Right lobe of liver (tissue), 6 donors: Measurements from ENCODE around the gene ARL15. TPM values are rescaled to one million over a fixed set of nuclear protein-coding genes. Genes with fewer than 3 reads are reported as not detected.

Experiments
- ATAC-seq, 4 donors: fragments of 200-7000 bp; cut with Tn5 transposase; one replicate each; pipeline ENCODE4 v1.9.1; 2020; ENCODE audit warnings: mild to moderate bottlenecking in 4 of 4, moderate library complexity in 4 of 4
- DNase-seq, 3 donors: peaks; one replicate each; pipeline ENCODE4 v3.0.0-alpha.2; 2020
- H3K27ac ChIP-seq, 3 donors: fragments of 200-600 bp; one replicate each; pipeline ENCODE4 v1.8.0; 2022
- H3K27me3 ChIP-seq, 2 donors: fragments of 200-600 bp; one replicate each; pipeline ENCODE4 v1.8.0; 2022
- H3K36me3 ChIP-seq, 4 donors: fragments of 200-600 bp; sonication (generic) in 1 of 4; one replicate each; pipeline versions ENCODE4 v1.5.1 to v1.8.0; 2017 to 2022; ENCODE audit warnings: control low read depth in 1 of 4
- H3K4me1 ChIP-seq, 4 donors: fragments of 200-600 bp; sonication (generic) in 1 of 4; one replicate each; pipeline versions ENCODE4 v1.5.1 to v1.8.0; 2017 to 2022; ENCODE audit warnings: control low read depth in 1 of 4
- H3K4me3 ChIP-seq, 3 donors: fragments of 200-600 bp; one replicate each; pipeline ENCODE4 v1.8.0; 2022
- H3K9me3 ChIP-seq, 4 donors: fragments of 200-600 bp; sonication (generic) in 1 of 4; one replicate each; pipeline versions ENCODE4 v1.5.1 to v1.8.0; 2017 to 2022; ENCODE audit warnings: control low read depth in 1 of 4
- CTCF ChIP-seq, 4 donors: fragments of 200-600 bp in 3 of 4; fragments of 450-650 bp in 1 of 4; IDR thresholded peaks; one replicate each; pipeline versions ENCODE4 v1.5.1 to v1.8.0; 2016 to 2022; ENCODE audit warnings: antibody characterized with exemption in 4 of 4, mild to moderate bottlenecking in 2 of 4
- POLR2A ChIP-seq: fragments of 450-650 bp; IDR thresholded peaks from one replicate; pipeline ENCODE4 v1.6.1; 2017; ENCODE audit warnings: antibody characterized with exemption, mild to moderate bottlenecking
- WGBS: methylation state at CpG from one replicate; pipeline ENCODE4 v1.1.6; 2018; ENCODE audit warnings: low coverage, low lambda C conversion rate; ENCODE audit not compliant: insufficient coverage; ENCODE audit errors: missing lambda C conversion rate; 5-methylcytosine and 5-hydroxymethylcytosine counted together
- intact Hi-C, 2 donors: fragments of 100-400 bp; cut with DNase I; formaldehyde crosslinking; loops; one replicate each; pipeline versions ENCODE4 v1.11.2 to v1.14.1; 2022
- total RNA-seq, 6 experiments: library from RNA; depleted of rRNA in 2 of 6; stranded (reverse); fragments of >200 nt in 2 of 6; fragmentation: NEBNext Ultra II Directional in 3 of 6; extraction: Animal tissue kit (Norgen Biotek cat#: 25700) in 3 of 6; gene quantifications; one replicate each; pipeline versions ENCODE4 v1.1.0 to v1.2.4, GENCODE V29; 2016 to 2023
- donor health status: DM: no; HTN: yes; CAD: no.
- donor health status: DM: no; HTN: no; CAD: no.
- donor health status: DM: no; HTN: no; CAD: no.
- donor health status: DM: no; HTN: yes; CAD: no.
- donor health status: DM: no; HTN: yes; CAD: no.

ARL15 gene
- total RNA-seq, 6 experiments from 2014 or later = 6.3 to 16.5 (median 9.6) TPM

- H3K4me3 ChIP-seq = no peak overlapping the region
- TF ChIP-seq CTCF (IDR thresholded peaks at IDR 0.05) = no peak
- TF ChIP-seq POLR2A = no peak
- H3K4me1 ChIP-seq = no peaks in the 10 kb centered on the region
- H3K27me3 ChIP-seq = no peaks in the 10 kb centered on the region
- DNase-seq = no peak
- WGBS = 74% methylated on average over 5 of the region's 5 CpGs
- no peak for ATAC-seq
- intact Hi-C loops = no loop called here
- H3K9me3 ChIP-seq = no peaks in the 10 kb centered on the region
- H3K27ac ChIP-seq = no peak overlapping the region
- H3K36me3 ChIP-seq = no peaks in the 10 kb centered on the region
Measured at GRCh38 chr5:54347221-54347865, 37.0 kb upstream of the ARL15 start.

- Histone ChIP-seq H3K27me3 (no peaks in the 10 kb centered on the region), H3K4me3 (no peak overlapping the region), H3K9me3 (no peaks in the 10 kb centered on the region), H3K36me3 (no peaks in the 10 kb centered on the region), H3K4me1 (no peaks in the 10 kb centered on the region), H3K27ac (no peak overlapping the region)
- DNase-seq (no peak), ATAC-seq (peak in 1 of 4 donors; percentile 45)
- intact Hi-C loops = no loop called here
- TF ChIP-seq POLR2A (no peak), CTCF (IDR thresholded peaks at IDR 0.05) (no peak)
Measured at GRCh38 chr5:54344653-54345052, 34.3 kb upstream of the ARL15 start.

- H3K27ac ChIP-seq = no peak overlapping the region
- 100% methylated on average over 2 of the region's 2 CpGs for WGBS
- no peaks in the 10 kb centered on the region for H3K36me3 ChIP-seq
- H3K4me1 ChIP-seq = no peaks in the 10 kb centered on the region
- ATAC-seq = no peak
- no peak for DNase-seq
- no peak overlapping the region for H3K4me3 ChIP-seq
- no peak for TF ChIP-seq POLR2A
- TF ChIP-seq CTCF (IDR thresholded peaks at IDR 0.05) = no peak
- H3K9me3 ChIP-seq = peaks cover 0 to 2% (median 0%) of the 10 kb centered on the region in 4 donors
- no peaks in the 10 kb centered on the region for H3K27me3 ChIP-seq
- intact Hi-C loops = no loop called here
Measured at GRCh38 chr5:54341971-54342370, 31.6 kb upstream of the ARL15 start.

GRCh38 chr5:54337523-54337922, 27.1 kb upstream of the ARL15 start:
- no peak for DNase-seq
- intact Hi-C loops = no loop called here
- H3K4me3 ChIP-seq = no peak overlapping the region
- H3K27ac ChIP-seq = no peak overlapping the region
- 53% methylated on average over 4 of the region's 4 CpGs for WGBS
- peaks cover 0 to 11% (median under 1%) of the 10 kb centered on the region in 4 donors for H3K9me3 ChIP-seq
- H3K27me3 ChIP-seq = no peaks in the 10 kb centered on the region
- no peaks in the 10 kb centered on the region for H3K4me1 ChIP-seq
- ATAC-seq = no peak
- no peak for TF ChIP-seq POLR2A
- no peak for TF ChIP-seq CTCF (IDR thresholded peaks at IDR 0.05)
- H3K36me3 ChIP-seq = no peaks in the 10 kb centered on the region

- Histone ChIP-seq H3K27ac (no peak overlapping the region), H3K36me3 (no peaks in the 10 kb centered on the region), H3K9me3 (peaks cover 0 to 11% (median under 1%) of the 10 kb centered on the region in 4 donors), H3K4me3 (no peak overlapping the region), H3K4me1 (no peaks in the 10 kb centered on the region), H3K27me3 (no peaks in the 10 kb centered on the region)
- ATAC-seq (no peak), DNase-seq (no peak)
- WGBS = 86% methylated on average over 1 of the region's 1 CpG
- TF ChIP-seq CTCF (IDR thresholded peaks at IDR 0.05) (no peak), POLR2A (no peak)
- intact Hi-C loops = no loop called here
Measured at GRCh38 chr5:54332720-54333119, 22.3 kb upstream of the ARL15 start.
